GM12891 (cell line): ENCODE data around the gene FBF1.

Experiments
- DNase-seq: peaks from one replicate; pipeline ENCODE4 v3.0.0; 2011; ENCODE audit warnings: low spot score; ENCODE audit not compliant: insufficient read length
- FAIRE-seq: peaks from 2 replicates; lab custom pipeline; 2011; peaks lifted over from hg19 to GRCh38; lab: Jason Lieb, UNC
- PAX5 ChIP-seq: IDR thresholded peaks from 2 replicates; pipeline ENCODE4 v1.6.1; 2011; ENCODE audit warnings: low read length, moderate library complexity, mild to moderate bottlenecking; ENCODE audit not compliant: insufficient read depth, severe bottlenecking
- POLR2A ChIP-seq: IDR thresholded peaks from 2 replicates; pipeline ENCODE4 v1.6.1; 2011; ENCODE audit warnings: low read depth, low read length, control low read depth
- POLR2AphosphoS5 ChIP-seq: IDR thresholded peaks from 2 replicates; pipeline ENCODE4 v1.6.1; 2011; ENCODE audit warnings: low read depth, low read length, control low read depth
- POU2F2 ChIP-seq: IDR thresholded peaks from 2 replicates; pipeline ENCODE4 v1.6.1; 2011; ENCODE audit warnings: low read depth, mild to moderate bottlenecking, control low read depth, low read length, moderate library complexity
- SPI1 ChIP-seq: IDR thresholded peaks from 2 replicates; pipeline ENCODE4 v1.6.1; 2011; ENCODE audit warnings: low read depth, low read length, control low read depth
- TAF1 ChIP-seq: IDR thresholded peaks from 2 replicates; pipeline ENCODE4 v1.6.1; 2011; ENCODE audit warnings: low read depth, low read length, control low read depth

The FBF1 gene

DNA sequence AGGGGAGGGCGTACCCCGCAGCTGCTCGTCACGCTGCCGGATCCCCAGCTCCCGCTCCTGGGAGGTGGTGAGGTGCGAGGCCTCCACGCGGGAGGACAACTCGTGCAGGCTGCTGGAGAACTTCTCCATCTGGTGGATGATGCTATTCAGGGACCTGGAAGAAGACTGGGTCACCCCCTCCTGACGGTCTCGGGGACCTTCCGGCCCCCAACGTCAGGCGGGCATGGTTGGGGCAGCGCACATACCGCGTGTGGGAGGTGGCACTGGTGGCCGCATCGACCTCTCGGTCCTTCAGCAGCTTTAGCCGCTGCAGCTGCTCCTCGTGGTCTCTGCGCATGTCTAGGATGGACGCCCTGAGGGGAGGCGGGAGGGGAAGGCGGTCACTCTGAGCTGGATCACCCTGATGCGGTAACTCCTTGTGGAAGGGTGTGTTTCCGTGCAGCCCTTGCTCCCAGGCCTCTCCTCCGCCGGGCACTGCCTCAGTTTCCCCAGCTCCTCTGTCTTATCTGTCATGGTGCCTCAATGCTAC lies 22.9 kb downstream of the FBF1 start:
- DNase-seq (no peak), FAIRE-seq (no peak)
- TF ChIP-seq TAF1 = no peak
- no peak for TF ChIP-seq POU2F2
- no peak for TF ChIP-seq POLR2AphosphoS5
- TF ChIP-seq POLR2A = no peak
- TF ChIP-seq SPI1 = no peak
- no peak for TF ChIP-seq PAX5

DNA sequence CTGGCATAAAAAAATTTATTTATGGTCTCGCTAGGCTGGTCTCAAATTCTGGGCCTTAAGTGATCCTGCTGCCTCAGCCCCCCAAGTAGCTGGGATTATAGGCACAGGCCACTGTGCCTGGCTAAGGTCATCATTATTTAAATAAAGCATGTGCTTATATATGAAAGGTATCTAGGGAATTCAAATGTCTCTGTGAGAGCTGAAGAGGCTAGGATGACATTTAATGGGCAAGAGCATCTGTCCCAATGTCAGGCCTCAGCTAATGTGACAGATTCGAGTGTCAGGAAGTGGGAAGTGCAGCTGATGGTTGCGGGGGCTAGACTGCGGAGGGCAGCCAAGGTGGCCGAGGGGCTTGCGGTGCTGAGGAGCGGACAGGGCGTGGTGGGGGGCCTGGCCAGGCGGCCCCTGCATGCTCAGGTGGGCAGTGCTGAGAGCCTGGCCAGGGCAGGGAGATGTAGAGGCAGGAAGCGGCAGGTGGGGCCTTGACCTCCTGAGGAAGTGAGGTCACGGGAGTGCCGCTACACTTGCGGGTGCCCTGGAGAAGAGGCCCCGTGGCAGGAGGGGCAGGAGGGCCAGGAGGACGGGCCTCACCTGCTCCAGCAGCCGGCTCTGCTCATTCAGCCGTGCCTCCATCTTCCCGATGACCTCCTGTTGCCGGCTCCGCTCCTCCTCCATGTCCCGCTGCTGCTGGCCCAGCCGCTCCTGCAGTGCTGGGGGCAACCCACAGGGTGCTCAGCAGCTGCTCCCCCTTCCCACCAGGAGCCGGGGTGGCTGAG lies 23.5 kb downstream of the FBF1 start:
- DNase-seq (no peak), FAIRE-seq (no peak)
- TF ChIP-seq SPI1 (no peak), TAF1 (no peak), POLR2AphosphoS5 (no peak), POU2F2 (no peak), PAX5 (no peak), POLR2A (no peak)

DNA sequence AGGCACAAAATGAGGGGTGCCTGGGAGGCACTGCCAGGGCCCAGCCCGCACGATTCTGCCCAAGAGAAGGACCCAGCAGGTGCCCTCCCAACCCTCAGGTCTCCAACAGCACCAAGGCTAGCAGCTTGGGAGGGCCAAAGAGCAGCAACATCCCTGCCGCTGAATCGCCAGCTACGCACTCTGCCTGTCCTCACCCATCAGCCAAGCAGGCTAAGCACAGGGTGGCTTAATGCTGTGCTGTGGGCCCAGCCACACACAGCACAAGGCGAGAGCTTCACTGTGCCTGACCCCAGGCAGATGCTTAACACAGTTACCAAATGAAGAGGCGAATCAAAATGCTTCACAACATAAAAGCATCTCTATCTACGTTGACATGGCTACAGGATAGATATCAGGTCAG lies 25.6 kb downstream of the FBF1 start:
- no peak for TF ChIP-seq POU2F2
- TF ChIP-seq POLR2A = no peak
- no peak for TF ChIP-seq POLR2AphosphoS5
- no peak for TF ChIP-seq PAX5
- TF ChIP-seq TAF1 = no peak
- TF ChIP-seq SPI1 = no peak
- DNase-seq (no peak), FAIRE-seq (no peak)

GRCh38 chr17:75914643-75915267 lies 26.1 kb downstream of the FBF1 start:
- FAIRE-seq (no peak), DNase-seq (no peak)
- TF ChIP-seq POU2F2 (no peak), POLR2AphosphoS5 (no peak), SPI1 (no peak), TAF1 (no peak), POLR2A (no peak)

GRCh38 chr17:75913537-75914210 lies 27.2 kb downstream of the FBF1 start:
- no peak for DNase-seq
- TF ChIP-seq PAX5 (no peak), TAF1 (no peak), POLR2AphosphoS5 (no peak), SPI1 (no peak), POU2F2 (no peak), POLR2A (no peak)
- FAIRE-seq = no peak

- TF ChIP-seq PAX5 (no peak), SPI1 (no peak), TAF1 (no peak), POLR2A (no peak), POLR2AphosphoS5 (no peak), POU2F2 (no peak)
- DNase-seq (no peak), FAIRE-seq (no peak)
These were observed 30.1 kb downstream of the FBF1 start for GRCh38 chr17:75910699-75911098.

DNA sequence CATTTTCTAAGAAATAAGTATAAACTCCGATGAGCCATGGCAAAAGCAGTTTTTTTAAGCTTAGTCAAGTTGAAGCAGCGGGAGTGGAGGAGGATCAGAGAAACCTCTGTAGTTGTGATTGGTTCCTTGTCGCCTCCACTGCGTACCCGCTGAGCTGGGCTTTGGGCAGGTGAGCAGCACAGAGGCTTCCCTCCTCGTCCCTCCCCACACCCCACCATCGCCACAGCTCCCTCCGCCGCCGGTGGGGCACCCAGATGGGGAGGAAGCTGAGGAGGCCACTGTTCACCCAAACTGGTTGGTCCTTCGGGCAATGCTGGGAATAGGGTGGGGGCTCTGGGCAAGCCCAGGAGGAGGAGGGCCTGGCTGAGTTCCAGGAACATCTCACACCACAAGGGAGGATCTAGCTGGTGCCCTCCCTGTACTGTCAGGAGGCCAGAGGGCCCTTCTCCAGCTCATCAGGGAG lies 31.0 kb downstream of the FBF1 start:
- TF ChIP-seq POLR2AphosphoS5 (no peak), TAF1 (no peak), SPI1 (no peak), POLR2A (no peak), POU2F2 (no peak), PAX5 (no peak)
- DNase-seq = no peak
- FAIRE-seq = no peak

GRCh38 chr17:75909051-75909811 lies 31.6 kb downstream of the FBF1 start:
- DNase-seq (no peak), FAIRE-seq (no peak)
- no peak for TF ChIP-seq TAF1
- TF ChIP-seq PAX5 = no peak
- TF ChIP-seq POU2F2 = no peak
- TF ChIP-seq POLR2AphosphoS5 = no peak
- TF ChIP-seq POLR2A = no peak
- TF ChIP-seq SPI1 = no peak

DNA sequence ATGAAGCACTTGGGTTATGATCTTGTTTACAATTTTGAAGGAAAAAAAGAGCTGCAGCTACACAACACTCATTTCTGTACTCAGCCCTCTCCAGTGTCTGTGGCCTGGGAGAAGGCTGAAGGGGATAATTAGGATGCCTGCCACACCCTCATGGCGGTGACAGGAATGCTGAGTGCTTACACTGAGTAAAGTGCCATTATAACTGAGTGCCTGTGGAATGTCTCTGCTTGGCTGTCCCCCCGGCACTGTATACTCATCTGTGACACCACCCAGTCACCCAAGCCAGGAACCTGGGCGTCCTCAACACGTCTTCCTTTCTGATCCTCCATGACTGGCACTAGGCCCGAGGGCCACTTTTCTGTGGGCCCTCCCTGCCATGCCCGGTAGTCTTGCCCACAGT lies 32.6 kb downstream of the FBF1 start:
- TF ChIP-seq POU2F2 (no peak), TAF1 (no peak), PAX5 (no peak), POLR2A (no peak), SPI1 (no peak), POLR2AphosphoS5 (no peak)
- FAIRE-seq (no peak), DNase-seq (no peak)
